Endothelial cell of umbilical vein (primary cell): Measurements from ENCODE around the gene SUCNR1. TPM values are rescaled to one million over a fixed set of nuclear protein-coding genes. Genes with fewer than 3 reads are reported as not detected.
"Not testable (repeated sequence)": the region's sequence is repeated elsewhere in the genome, so short reads cannot be mapped to it uniquely, and the experiment has no call there.

Experiments used
- BruUV-seq: library from RNA; stranded (reverse); fragments of 400-500 nt; replicated peaks from 2 replicates; lab custom pipeline; 2021; lab: Mats Ljungman, UMichigan
- CTCF ChIA-PET: fragments of 300-600, 350-600 bp; sonication (Branson Sonifier 250); formaldehyde crosslinking; loops from one replicate; lab custom pipeline; 2021; ENCODE audit warnings: antibody characterized with exemption, inconsistent platforms; lab: Charles Lee
- POLR2A ChIA-PET: fragments of 300-600, 350-600 bp; sonication (Branson Sonifier 250); formaldehyde crosslinking; loops from one replicate; lab custom pipeline; 2021; ENCODE audit warnings: antibody characterized with exemption, inconsistent platforms; lab: Charles Lee
- DNase-seq: peaks from one replicate; pipeline ENCODE4 v3.0.0-alpha.2; 2011; ENCODE audit warnings: low read depth, low spot score
- FAIRE-seq: peaks from 2 replicates; lab custom pipeline; 2011; peaks lifted over from hg19 to GRCh38; lab: Jason Lieb, UNC
- H2AFZ ChIP-seq: 2 replicates; pipeline ENCODE4 v1.6.0; 2012; ENCODE audit warnings: low read depth, low read length, control low read depth, inconsistent platforms
- H3K27ac ChIP-seq: 2 replicates; pipeline ENCODE4 v1.5.1; 2011; ENCODE audit warnings: low read depth, mild to moderate bottlenecking, control low read depth, low read length, moderate library complexity; ENCODE audit not compliant: insufficient read depth
- H3K27me3 ChIP-seq, 2 experiments: 2 replicates each; pipeline versions ENCODE4 v1.6.0 to v1.6.1; 2011; ENCODE audit warnings: low read length in 2 of 2, mixed read lengths in 1 of 2; ENCODE audit not compliant: control insufficient read depth in 2 of 2, insufficient read depth in 2 of 2
- H3K36me3 ChIP-seq, 2 experiments: 2 replicates in 1 of 2; 3 replicates in 1 of 2; pipeline ENCODE4 v1.5.1; 2011; ENCODE audit warnings: low read length in 2 of 2, mild to moderate bottlenecking in 1 of 2, moderate library complexity in 1 of 2; ENCODE audit not compliant: control insufficient read depth in 2 of 2, insufficient read depth in 2 of 2; ENCODE audit errors: extremely low read depth in 1 of 2
- H3K4me1 ChIP-seq: 3 replicates; pipeline ENCODE4 v1.5.1; 2011; ENCODE audit warnings: mild to moderate bottlenecking, low read length; ENCODE audit not compliant: control insufficient read depth, insufficient read depth; ENCODE audit errors: extremely low read depth
- H3K4me2 ChIP-seq: 2 replicates; pipeline ENCODE4 v1.6.1; 2011; ENCODE audit warnings: low read length, control low read depth, mixed read lengths; ENCODE audit not compliant: insufficient read depth
- H3K4me3 ChIP-seq, 3 experiments: fragments of 200-600 bp in 1 of 3; sonication (generic), shearing (Covaris generic) in 1 of 3; replicated peaks in 1 of 3; 2 replicates each; pipeline ENCODE4 v1.5.1; 2011 to 2016; ENCODE audit warnings: control low read depth in 3 of 3, low read length in 3 of 3, mild to moderate bottlenecking in 2 of 3, inconsistent platforms in 1 of 3, low read depth in 1 of 3, moderate library complexity in 1 of 3; ENCODE audit not compliant: insufficient read depth in 1 of 3
- H3K79me2 ChIP-seq: 2 replicates; pipeline ENCODE4 v1.6.0; 2012; ENCODE audit warnings: low read length, inconsistent platforms; ENCODE audit not compliant: control insufficient read depth, insufficient read depth
- H3K9ac ChIP-seq: replicated peaks from 2 replicates; pipeline ENCODE3; 2011; ENCODE audit warnings: low read length, control low read depth; ENCODE audit not compliant: insufficient read depth; ENCODE audit errors: extremely low read depth
- H3K9me1 ChIP-seq: replicated peaks from 3 replicates; pipeline ENCODE4 v1.6.0; 2011; ENCODE audit warnings: mild to moderate bottlenecking, low read length; ENCODE audit not compliant: control insufficient read depth, insufficient read depth; ENCODE audit errors: extremely low read depth
- H3K9me3 ChIP-seq: replicated peaks from 2 replicates; pipeline ENCODE4 v1.5.1; 2012; ENCODE audit warnings: low read length, inconsistent platforms; ENCODE audit not compliant: control insufficient read depth, insufficient read depth
- H4K20me1 ChIP-seq: replicated peaks from 2 replicates; pipeline ENCODE3; 2011; ENCODE audit warnings: mild to moderate bottlenecking, low read length; ENCODE audit not compliant: control insufficient read depth, insufficient read depth; ENCODE audit errors: extremely low read depth
- EZH2 ChIP-seq: IDR thresholded peaks from 2 replicates; pipeline ENCODE4 v1.6.1; 2012; ENCODE audit warnings: borderline replicate concordance, low read depth, mild to moderate bottlenecking, moderate library complexity, low read length, inconsistent platforms; ENCODE audit not compliant: severe bottlenecking
- FOS ChIP-seq: IDR thresholded peaks from 2 replicates; pipeline ENCODE4 v1.6.1; 2011; ENCODE audit warnings: mild to moderate bottlenecking, low read length, moderate library complexity, borderline replicate concordance; ENCODE audit not compliant: insufficient read depth
- GATA2 ChIP-seq: IDR thresholded peaks from 2 replicates; pipeline ENCODE4 v1.7.0; 2011; ENCODE audit warnings: low read depth, mild to moderate bottlenecking, moderate library complexity, mixed read lengths, low read length; ENCODE audit not compliant: insufficient read length, insufficient read depth
- JUN ChIP-seq: IDR thresholded peaks from 2 replicates; pipeline ENCODE4 v1.6.1; 2011; ENCODE audit warnings: borderline replicate concordance, low read depth; ENCODE audit not compliant: insufficient read length, insufficient read depth
- MAX ChIP-seq: IDR thresholded peaks from 2 replicates; pipeline ENCODE4 v1.6.1; 2011; ENCODE audit not compliant: insufficient read depth, insufficient read length
- MYC ChIP-seq: IDR thresholded peaks from one replicate; pipeline ENCODE4 v1.6.1; 2011; ENCODE audit warnings: mild to moderate bottlenecking, low read depth, low read length
- POLR2A ChIP-seq: IDR thresholded peaks from 2 replicates; pipeline ENCODE4 v1.6.1; 2012; ENCODE audit warnings: low read depth, mild to moderate bottlenecking, control low read depth, low read length
- POLR2AphosphoS5 ChIP-seq: IDR thresholded peaks from 2 replicates; pipeline ENCODE4 v1.6.1; 2012; ENCODE audit warnings: low read depth, mild to moderate bottlenecking, control low read depth, low read length, moderate library complexity; ENCODE audit not compliant: insufficient read depth
- dilution Hi-C: fragments of 300-500 bp; cut with MboI; formaldehyde crosslinking; loops from one replicate; pipeline ENCODE4 v1.15.0; 2019; ENCODE audit warnings: low sequenced_read_pairs; ENCODE audit not compliant: extremely low pct_ligation_motif_present
- intact Hi-C: fragments of 100-400 bp; cut with micrococcal nuclease; formaldehyde crosslinking; loops from one replicate; pipeline ENCODE4 v1.10.0; 2022
- polyA plus RNA-seq, 4 experiments: library from polyadenylated mRNA; depleted of rRNA in 3 of 4; stranded (reverse) in 3 of 4; unstranded in 1 of 4; fragments of >200 nt; gene quantifications; 2 replicates each; pipeline versions ENCODE4 v1.2.1 to v1.2.3, GENCODE V29; 2011 to 2012; ENCODE audit warnings: missing spikeins in 1 of 4
- total RNA-seq: library from RNA; stranded (reverse); gene quantifications from 2 replicates; pipeline ENCODE4 v1.2.3, GENCODE V29; 2021
- TF ChIP-seq, protein P1 (sequence below), 2 donors: IDR thresholded peaks; 1 replicate in 1 of 2; 2 replicates in 1 of 2; pipeline ENCODE4 v1.5.1; 2011; ENCODE audit warnings: low read length in 2 of 2, mild to moderate bottlenecking in 2 of 2, moderate library complexity in 2 of 2, control low read depth in 1 of 2, inconsistent platforms in 1 of 2, low read depth in 1 of 2; ENCODE audit not compliant: insufficient read depth in 1 of 2; ENCODE audit errors: extremely low read depth in 1 of 2

Gene SUCNR1
- total and polyA plus RNA-seq, 2 donors (not counting 3 experiments of a cell fraction or from before 2014, with no cell fraction given): not detected

GRCh38 chr3:151887450-151888211, 14.2 kb downstream of the SUCNR1 start:
- dilution Hi-C loops, H3K36me3 ChIP-seq, H3K4me2 ChIP-seq, H3K9ac ChIP-seq, H3K27ac ChIP-seq, H2AFZ ChIP-seq, intact Hi-C loops, H3K27me3 ChIP-seq, H4K20me1 ChIP-seq, POLR2A ChIA-PET, BruUV-seq, H3K9me3 ChIP-seq, CTCF ChIA-PET, H3K9me1 ChIP-seq, FAIRE-seq, H3K4me3 ChIP-seq, H3K4me1 ChIP-seq, DNase-seq, H3K79me2 ChIP-seq: not testable (repeated sequence)

DNA sequence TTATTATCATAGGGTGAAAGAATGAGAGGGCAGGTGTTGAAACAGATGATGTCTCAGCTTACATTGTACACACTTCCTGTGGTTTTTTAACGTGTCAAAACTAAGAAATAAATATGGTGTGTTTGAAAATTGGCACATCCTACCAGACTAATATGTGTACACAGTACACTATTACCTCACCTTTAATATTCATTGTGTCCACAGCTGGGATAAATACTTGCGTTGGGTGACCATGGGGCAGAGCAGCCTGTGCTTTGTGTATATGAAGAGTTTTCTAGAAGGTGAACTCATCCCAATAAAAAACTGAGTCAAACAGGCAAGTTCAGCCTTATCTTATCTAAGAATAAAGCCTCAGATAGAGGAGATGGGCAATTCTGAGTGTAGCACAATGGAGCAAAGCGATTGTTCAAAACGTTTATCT, 17.3 kb downstream of the SUCNR1 start:
- FAIRE-seq (no peak), DNase-seq (no peak)
- H3K9me3 ChIP-seq: no peaks in the 10 kb centered on the region
- no peak for TF ChIP-seq POLR2A
- TF ChIP-seq MAX: no peak
- TF ChIP-seq MYC: no peak
- no peak for TF ChIP-seq FOS
- TF ChIP-seq POLR2AphosphoS5: no peak
- TF ChIP-seq GATA2: no peak
- TF ChIP-seq JUN: no peak
- TF ChIP-seq, protein P1, sequence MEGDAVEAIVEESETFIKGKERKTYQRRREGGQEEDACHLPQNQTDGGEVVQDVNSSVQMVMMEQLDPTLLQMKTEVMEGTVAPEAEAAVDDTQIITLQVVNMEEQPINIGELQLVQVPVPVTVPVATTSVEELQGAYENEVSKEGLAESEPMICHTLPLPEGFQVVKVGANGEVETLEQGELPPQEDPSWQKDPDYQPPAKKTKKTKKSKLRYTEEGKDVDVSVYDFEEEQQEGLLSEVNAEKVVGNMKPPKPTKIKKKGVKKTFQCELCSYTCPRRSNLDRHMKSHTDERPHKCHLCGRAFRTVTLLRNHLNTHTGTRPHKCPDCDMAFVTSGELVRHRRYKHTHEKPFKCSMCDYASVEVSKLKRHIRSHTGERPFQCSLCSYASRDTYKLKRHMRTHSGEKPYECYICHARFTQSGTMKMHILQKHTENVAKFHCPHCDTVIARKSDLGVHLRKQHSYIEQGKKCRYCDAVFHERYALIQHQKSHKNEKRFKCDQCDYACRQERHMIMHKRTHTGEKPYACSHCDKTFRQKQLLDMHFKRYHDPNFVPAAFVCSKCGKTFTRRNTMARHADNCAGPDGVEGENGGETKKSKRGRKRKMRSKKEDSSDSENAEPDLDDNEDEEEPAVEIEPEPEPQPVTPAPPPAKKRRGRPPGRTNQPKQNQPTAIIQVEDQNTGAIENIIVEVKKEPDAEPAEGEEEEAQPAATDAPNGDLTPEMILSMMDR (IDR thresholded peaks at IDR 0.05; ENCODE audit: extremely low read depth in 1 of 2, insufficient read depth in 1 of 2, low read depth in 1 of 2, low read length in 2 of 2): no peak
- no peak for TF ChIP-seq EZH2
- dilution Hi-C loops (no loop called here), intact Hi-C loops (no loop called here)
- peaks cover 5% of the 10 kb centered on the region for H3K4me1 ChIP-seq
- no peaks in the 10 kb centered on the region for H3K36me3 ChIP-seq
- H3K79me2 ChIP-seq: no peaks in the 10 kb centered on the region
- POLR2A ChIA-PET: no interaction called here
- no peaks in the 10 kb centered on the region for H3K27me3 ChIP-seq
- CTCF ChIA-PET: interaction anchor here (1.6 kb wide), 1 partner anchor 10 kb away, joined by 3 read pairs; no protein-coding TSS in a partner anchor
- H4K20me1 ChIP-seq: no peaks in the 10 kb centered on the region
- H3K9ac ChIP-seq: no peak overlapping the region
- no peaks in the 10 kb centered on the region for H3K9me1 ChIP-seq
- no TSS peak for BruUV-seq
- H2AFZ ChIP-seq: no peak overlapping the region
- H3K4me3 ChIP-seq: no peak overlapping the region
- no peak overlapping the region for H3K4me2 ChIP-seq
- no peak overlapping the region for H3K27ac ChIP-seq
